ENCODE results near the gene MED9. TPM values are rescaled to one million over a fixed set of nuclear protein-coding genes. Genes with fewer than 3 reads are reported as not detected.
"Not testable (repeated sequence)": the region's sequence is repeated elsewhere in the genome, so short reads cannot be mapped to it uniquely, and the experiment has no call there.

MED9 gene
- total RNA-seq, 1 experiment from 2014 or later, result 28.3 TPM

DNA sequence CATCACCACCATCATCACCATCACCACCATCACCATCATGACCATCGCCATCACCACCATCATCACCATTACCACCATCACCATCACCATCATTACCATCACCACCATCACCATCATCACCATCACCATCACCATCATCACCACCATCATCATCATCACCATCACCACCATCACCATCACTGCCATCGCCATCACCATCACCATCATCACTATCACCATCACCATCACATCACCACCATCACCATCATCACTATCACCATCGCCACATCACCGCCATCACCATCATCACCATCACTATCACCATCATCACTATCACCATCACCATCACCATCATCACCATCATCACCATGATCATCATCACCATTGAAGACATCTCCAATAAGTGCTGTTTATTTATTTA is 16.8 kb upstream of the MED9 start:
- Histone ChIP-seq H3K9ac (ENCODE audit: low read length) (no peak overlapping the region), H3K27ac (ENCODE audit: low read length) (no peak overlapping the region), H3K4me1 (ENCODE audit: insufficient read depth, low read length) (no peaks in the 10 kb centered on the region), H3K36me3 (ENCODE audit: low read depth, low read length) (no peaks in the 10 kb centered on the region), H4K20me1 (ENCODE audit: low read length) (no peaks in the 10 kb centered on the region), H3K27me3 (ENCODE audit: low read length) (peaks cover 3% of the 10 kb centered on the region; the same call in 1 of the 2 replicates), H3K4me3 (ENCODE audit: low read length) (no peak overlapping the region), H3K9me2 (replicated peaks; ENCODE audit: low read length) (no peaks in the 10 kb centered on the region), H3F3A (ENCODE audit: low read length, unreplicated experiment) (no peaks in the 10 kb centered on the region), H3K9me3 (ENCODE audit: low read length) (no peaks in the 10 kb centered on the region), H2AFZ (ENCODE audit: low read length) (no peak overlapping the region), H3K79me2 (ENCODE audit: low read length) (no peaks in the 10 kb centered on the region), H3K4me2 (ENCODE audit: low read length) (no peak overlapping the region)
- no peak for TF ChIP-seq EZH2phosphoT487 (IDR thresholded peaks at IDR 0.05; ENCODE audit: borderline replicate concordance, low read length)
- no peak for TF ChIP-seq EZH2 (IDR thresholded peaks at IDR 0.05; ENCODE audit: low read length, unreplicated experiment)
- no peak for TF ChIP-seq CTCF (conservative IDR thresholded peaks at IDR 0.05; ENCODE audit: low read depth, low read length)
- CTCF ChIA-PET, result no interaction called here
- no peak for DNase-seq
- ATAC-seq, result no peak
- POLR2A ChIA-PET (ENCODE audit: unreplicated experiment), result no interaction called here
- intact Hi-C loops (cut with micrococcal nuclease), result no loop called here
- BruUV-seq (replicated peaks), result no TSS peak

DNA sequence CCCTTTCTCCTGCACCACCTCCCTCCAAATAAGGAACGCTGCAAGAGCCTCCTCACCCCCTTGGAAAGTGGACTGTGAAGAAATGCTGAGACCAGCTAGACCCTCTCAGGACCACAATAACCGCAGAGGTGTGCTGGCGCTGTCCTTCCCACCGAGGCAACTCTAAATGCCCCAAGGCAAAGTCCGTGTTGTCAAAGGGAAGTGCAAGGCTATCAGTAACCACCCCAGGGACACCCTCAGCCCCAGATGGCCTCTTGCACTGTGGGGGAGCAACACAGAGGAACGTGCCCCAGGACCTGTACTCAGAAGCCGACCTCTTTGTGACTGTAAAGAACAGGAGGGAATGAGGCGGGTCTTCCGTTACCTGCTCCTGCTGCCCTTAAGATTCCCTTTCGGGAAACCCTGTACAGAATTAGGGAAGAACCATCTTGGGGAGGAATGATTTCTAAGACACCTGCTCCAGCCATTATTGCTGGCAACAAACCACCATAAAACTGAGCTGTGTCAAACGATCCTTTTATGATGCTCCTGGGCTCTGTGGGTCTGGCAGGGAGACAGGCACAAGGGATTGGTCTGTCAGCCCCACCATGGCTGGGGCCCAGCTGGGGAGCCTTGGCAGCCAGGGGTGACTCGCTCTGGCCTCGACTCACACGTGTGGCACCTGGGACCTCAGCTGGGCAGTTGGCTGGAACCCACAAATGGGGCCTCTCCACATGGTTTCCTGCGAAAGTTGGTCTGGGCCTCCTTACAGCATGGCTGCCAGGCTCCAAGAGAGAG is 14.6 kb upstream of the MED9 start:
- ChIA-PET CTCF (no interaction called here), POLR2A (ENCODE audit: unreplicated experiment) (no interaction called here)
- Histone ChIP-seq H3K27me3 (ENCODE audit: low read length) (peaks cover 3% of the 10 kb centered on the region; the same call in 1 of the 2 replicates), H3K9ac (ENCODE audit: low read length) (no peak overlapping the region), H3K79me2 (ENCODE audit: low read length) (no peaks in the 10 kb centered on the region), H3K36me3 (ENCODE audit: low read depth, low read length) (no peaks in the 10 kb centered on the region), H3K4me3 (ENCODE audit: low read length) (no peak overlapping the region), H2AFZ (ENCODE audit: low read length) (no peak overlapping the region), H3K27ac (ENCODE audit: low read length) (no peak overlapping the region), H3K9me2 (replicated peaks; ENCODE audit: low read length) (no peaks in the 10 kb centered on the region), H3K9me3 (ENCODE audit: low read length) (no peaks in the 10 kb centered on the region), H3K4me1 (ENCODE audit: insufficient read depth, low read length) (peaks cover 7% of the 10 kb centered on the region), H4K20me1 (ENCODE audit: low read length) (no peaks in the 10 kb centered on the region), H3F3A (ENCODE audit: low read length, unreplicated experiment) (no peaks in the 10 kb centered on the region), H3K4me2 (ENCODE audit: low read length) (no peak overlapping the region)
- intact Hi-C loops (cut with micrococcal nuclease), result no loop called here
- no peak for ATAC-seq
- BruUV-seq (replicated peaks), result no TSS peak
- no peak for TF ChIP-seq EZH2 (IDR thresholded peaks at IDR 0.05; ENCODE audit: low read length, unreplicated experiment)
- TF ChIP-seq EZH2phosphoT487 (IDR thresholded peaks at IDR 0.05; ENCODE audit: borderline replicate concordance, low read length), result no peak
- TF ChIP-seq CTCF (conservative IDR thresholded peaks at IDR 0.05; ENCODE audit: low read depth, low read length), result no peak
- peak; percentile 16 for DNase-seq

DNA sequence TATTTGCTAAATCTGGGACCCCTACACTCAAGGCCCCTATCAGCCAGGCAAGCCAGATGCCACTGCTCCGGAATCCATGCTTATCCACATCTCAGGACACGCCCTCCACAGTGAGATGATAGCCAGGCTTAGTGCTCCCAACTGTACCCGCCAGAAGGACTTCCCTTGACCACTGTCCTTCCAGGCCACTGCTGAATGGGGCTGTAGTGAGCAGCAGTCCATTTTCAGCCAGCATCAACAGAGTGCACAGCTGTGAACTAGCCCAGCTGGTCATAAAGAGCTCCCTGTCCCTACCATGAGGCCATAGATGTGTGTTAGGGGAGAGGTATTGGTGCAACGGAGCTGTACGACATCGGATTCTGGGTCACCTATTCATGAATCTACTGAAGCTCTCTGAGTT is 13.0 kb upstream of the MED9 start:
- Histone ChIP-seq H3K9me3 (ENCODE audit: low read length) (no peaks in the 10 kb centered on the region), H3K4me3 (ENCODE audit: low read length) (no peak overlapping the region), H3F3A (ENCODE audit: low read length, unreplicated experiment) (no peaks in the 10 kb centered on the region), H3K9ac (ENCODE audit: low read length) (no peak overlapping the region), H3K4me1 (ENCODE audit: insufficient read depth, low read length) (peaks cover 15% of the 10 kb centered on the region), H3K79me2 (ENCODE audit: low read length) (no peaks in the 10 kb centered on the region), H4K20me1 (ENCODE audit: low read length) (no peaks in the 10 kb centered on the region), H3K9me2 (replicated peaks; ENCODE audit: low read length) (no peaks in the 10 kb centered on the region), H3K27ac (ENCODE audit: low read length) (no peak overlapping the region), H3K36me3 (ENCODE audit: low read depth, low read length) (no peaks in the 10 kb centered on the region), H3K4me2 (ENCODE audit: low read length) (no peak overlapping the region), H3K27me3 (ENCODE audit: low read length) (peaks cover 3% of the 10 kb centered on the region; the same call in 1 of the 2 replicates), H2AFZ (ENCODE audit: low read length) (no peak overlapping the region)
- DNase-seq (no peak), ATAC-seq (no peak)
- TF ChIP-seq EZH2 (IDR thresholded peaks at IDR 0.05; ENCODE audit: low read length, unreplicated experiment) (no peak), EZH2phosphoT487 (IDR thresholded peaks at IDR 0.05; ENCODE audit: borderline replicate concordance, low read length) (no peak), CTCF (conservative IDR thresholded peaks at IDR 0.05; ENCODE audit: low read depth, low read length) (no peak)
- CTCF ChIA-PET, result no interaction called here
- POLR2A ChIA-PET (ENCODE audit: unreplicated experiment), result no interaction called here
- no TSS peak for BruUV-seq (replicated peaks)
- intact Hi-C loops (cut with micrococcal nuclease), result no loop called here

GRCh38 chr17:17465878-17466277 is 10.9 kb upstream of the MED9 start:
- H3K27ac ChIP-seq (ENCODE audit: low read length); ATAC-seq; H3K4me3 ChIP-seq (ENCODE audit: low read length); intact Hi-C loops (cut with micrococcal nuclease); H3K9ac ChIP-seq (ENCODE audit: low read length); H3K9me3 ChIP-seq (ENCODE audit: low read length); BruUV-seq (replicated peaks); H4K20me1 ChIP-seq (ENCODE audit: low read length); H3F3A ChIP-seq (ENCODE audit: low read length, unreplicated experiment); H3K9me2 ChIP-seq (replicated peaks; ENCODE audit: low read length); H2AFZ ChIP-seq (ENCODE audit: low read length); POLR2A ChIA-PET (ENCODE audit: unreplicated experiment); CTCF ChIA-PET; H3K4me2 ChIP-seq (ENCODE audit: low read length); H3K79me2 ChIP-seq (ENCODE audit: low read length); H3K36me3 ChIP-seq (ENCODE audit: low read depth, low read length); H3K27me3 ChIP-seq (ENCODE audit: low read length): not testable (repeated sequence)
- peaks cover 15% of the 10 kb centered on the region for H3K4me1 ChIP-seq (ENCODE audit: insufficient read depth, low read length)
- DNase-seq, result peak; percentile 21

All from PC-3 (cell line).